Skeletal muscle tissue (tissue), 4 donors: Measurements from ENCODE around the gene SOD1. TPM values are rescaled to one million over a fixed set of nuclear protein-coding genes. Genes with fewer than 3 reads are reported as not detected.

Experiments used
- H3K27ac ChIP-seq: one replicate; pipeline ENCODE4 v1.7.0; 2013; ENCODE audit warnings: mild to moderate bottlenecking, low read depth, low read length, inconsistent platforms
- H3K27me3 ChIP-seq, 3 donors: one replicate each; pipeline ENCODE4 v1.7.0; 2013; ENCODE audit warnings: low read length in 3 of 3; ENCODE audit not compliant: control insufficient read depth in 3 of 3, insufficient read depth in 3 of 3
- H3K36me3 ChIP-seq, 3 donors: one replicate each; pipeline ENCODE4 v1.7.0; 2013; ENCODE audit warnings: low read length in 3 of 3; ENCODE audit not compliant: control insufficient read depth in 3 of 3, insufficient read depth in 3 of 3
- H3K4me1 ChIP-seq, 3 donors: one replicate each; pipeline ENCODE4 v1.7.0; 2013; ENCODE audit warnings: low read length in 3 of 3, mild to moderate bottlenecking in 3 of 3; ENCODE audit not compliant: control insufficient read depth in 3 of 3, insufficient read depth in 3 of 3
- H3K4me3 ChIP-seq, 3 donors: one replicate each; pipeline ENCODE4 v1.7.0; 2013; ENCODE audit warnings: low read length in 3 of 3
- H3K9ac ChIP-seq, 3 donors: one replicate each; pipeline ENCODE4 v1.7.0; 2013; ENCODE audit warnings: low read length in 3 of 3, mild to moderate bottlenecking in 3 of 3, moderate library complexity in 2 of 3, low read depth in 1 of 3
- H3K9me3 ChIP-seq, 3 donors: one replicate each; pipeline ENCODE4 v1.7.0; 2013; ENCODE audit warnings: low read length in 3 of 3; ENCODE audit not compliant: control insufficient read depth in 3 of 3
- total RNA-seq: library from RNA; depleted of rRNA; stranded (reverse); fragments of >200 nt; gene quantifications from one replicate; pipeline ENCODE4 v1.2.3, GENCODE V29; 2014
- donor health status: Osteomylitis.

The SOD1 gene
- 89.8 TPM for total RNA-seq

- Histone ChIP-seq H3K9me3 (no peaks in the 10 kb centered on the region), H3K27me3 (no peaks in the 10 kb centered on the region), H3K27ac (peak within 1 kb of the TSS; percentile 88), H3K4me1 (peaks cover 3 to 23% (median 21%) of the 10 kb centered on the region in 3 donors), H3K36me3 (peaks cover 7 to 18% (median 16%) of the 10 kb centered on the region in 3 donors), H3K9ac (peak within 1 kb of the TSS; percentile 85 to 93 (median 89)), H3K4me3 (peak within 1 kb of the TSS; percentile 95 to 99 (median 96))
These were observed at the start of gene SOD1 for GRCh38 chr21:31659536-31660258. SOD1 (plus strand) TSS chr21:31659693; CDS start chr21:31659770, 77 bp downstream.

- Histone ChIP-seq H3K27ac (no peak overlapping the region), H3K4me1 (no peaks in the 10 kb centered on the region), H3K4me3 (no peak overlapping the region), H3K36me3 (no peaks in the 10 kb centered on the region), H3K27me3 (peaks cover 0 to 9% (median 7%) of the 10 kb centered on the region in 3 donors), H3K9me3 (no peaks in the 10 kb centered on the region), H3K9ac (no peak overlapping the region)
These were observed 48.0 kb upstream of the SOD1 start for GRCh38 chr21:31611445-31611844.

DNA sequence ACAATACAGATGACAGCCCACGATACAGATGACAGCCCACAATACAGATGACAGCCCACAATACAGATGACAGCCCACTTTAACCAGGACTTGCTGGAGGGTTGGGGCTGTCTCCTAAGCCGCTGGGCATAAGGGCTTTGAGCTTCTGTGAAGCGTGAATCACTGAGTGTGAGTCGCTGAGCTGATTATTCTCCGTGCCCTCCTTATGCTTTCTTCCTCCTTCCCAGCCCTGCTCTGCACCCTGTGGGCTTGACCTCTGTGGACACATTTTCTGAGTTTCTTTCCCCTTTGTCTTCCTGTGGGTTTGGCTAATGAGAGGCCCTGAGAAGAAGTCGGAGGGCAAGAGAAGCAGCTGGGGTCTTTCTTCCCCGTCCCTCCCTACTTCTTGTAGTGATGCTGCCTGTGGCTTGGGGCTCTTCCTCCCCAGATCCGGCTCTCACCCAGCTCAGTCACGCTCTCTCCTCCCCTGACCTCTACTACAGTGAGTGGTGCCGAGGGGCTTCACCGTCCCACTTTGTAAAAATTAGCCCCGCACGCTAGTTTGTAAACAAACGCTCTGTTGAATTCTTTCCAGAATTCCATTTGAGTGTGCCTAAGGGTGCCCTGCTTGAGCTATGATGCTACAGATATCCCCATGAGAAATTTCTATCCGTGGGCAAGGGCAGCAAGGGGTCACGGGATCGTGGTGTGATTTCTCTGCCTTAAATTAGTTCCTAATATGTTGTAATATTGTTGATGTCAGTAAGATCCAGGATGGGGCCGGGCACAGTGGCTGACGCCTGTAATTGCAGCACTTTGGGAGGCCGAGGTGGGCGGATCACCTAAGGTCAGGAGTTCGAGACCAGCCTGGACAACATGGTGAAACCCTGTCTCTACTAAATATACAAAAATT, 46.4 kb upstream of the SOD1 start:
- H3K36me3 ChIP-seq, result no peaks in the 10 kb centered on the region
- no peak overlapping the region for H3K4me3 ChIP-seq
- no peaks in the 10 kb centered on the region for H3K4me1 ChIP-seq
- no peaks in the 10 kb centered on the region for H3K9me3 ChIP-seq
- peaks cover 0 to 9% (median 7%) of the 10 kb centered on the region in 3 donors for H3K27me3 ChIP-seq
- no peak overlapping the region for H3K9ac ChIP-seq
- no peak overlapping the region for H3K27ac ChIP-seq

DNA sequence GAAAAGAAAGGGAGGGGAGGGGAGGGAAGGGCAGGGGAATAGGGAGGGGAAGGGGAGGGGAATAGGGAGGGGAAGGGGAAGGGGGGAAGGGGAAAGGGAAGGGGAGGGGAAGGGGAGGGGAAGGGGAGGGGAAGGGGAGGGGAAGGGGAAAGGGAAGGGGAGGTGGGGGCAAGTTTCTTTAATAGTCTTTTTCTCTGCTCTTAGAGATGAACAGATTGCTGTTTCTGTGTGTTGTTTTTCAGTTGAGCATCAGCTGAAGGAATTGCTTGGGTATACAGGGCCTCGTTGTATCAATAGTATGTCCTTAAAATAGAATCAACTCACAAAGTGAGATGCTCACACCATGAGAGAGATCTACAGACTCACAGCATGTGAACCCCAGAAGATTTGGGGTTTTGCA, 44.8 kb upstream of the SOD1 start:
- Histone ChIP-seq H3K4me3 (no peak overlapping the region), H3K9ac (no peak overlapping the region), H3K36me3 (no peaks in the 10 kb centered on the region), H3K27ac (no peak overlapping the region), H3K9me3 (peaks cover 0 to 2% (median 0%) of the 10 kb centered on the region in 3 donors), H3K4me1 (no peaks in the 10 kb centered on the region), H3K27me3 (peaks cover 0 to 9% (median 4%) of the 10 kb centered on the region in 3 donors)

GRCh38 chr21:31616216-31616615, 43.3 kb upstream of the SOD1 start:
- no peak overlapping the region for H3K9ac ChIP-seq
- no peak overlapping the region for H3K27ac ChIP-seq
- no peaks in the 10 kb centered on the region for H3K36me3 ChIP-seq
- H3K9me3 ChIP-seq, result peaks cover 0 to 4% (median 0%) of the 10 kb centered on the region in 3 donors
- H3K4me1 ChIP-seq, result no peaks in the 10 kb centered on the region
- H3K27me3 ChIP-seq, result peaks cover 0 to 9% (median 4%) of the 10 kb centered on the region in 3 donors
- H3K4me3 ChIP-seq, result no peak overlapping the region

GRCh38 chr21:31618696-31619430, 40.6 kb upstream of the SOD1 start:
- Histone ChIP-seq H3K27ac (no peak overlapping the region), H3K9me3 (peaks cover 0 to 4% (median 0%) of the 10 kb centered on the region in 3 donors), H3K4me1 (no peaks in the 10 kb centered on the region), H3K4me3 (no peak overlapping the region), H3K9ac (no peak overlapping the region), H3K27me3 (peaks cover 0 to 4% (median 0%) of the 10 kb centered on the region in 3 donors), H3K36me3 (no peaks in the 10 kb centered on the region)

DNA sequence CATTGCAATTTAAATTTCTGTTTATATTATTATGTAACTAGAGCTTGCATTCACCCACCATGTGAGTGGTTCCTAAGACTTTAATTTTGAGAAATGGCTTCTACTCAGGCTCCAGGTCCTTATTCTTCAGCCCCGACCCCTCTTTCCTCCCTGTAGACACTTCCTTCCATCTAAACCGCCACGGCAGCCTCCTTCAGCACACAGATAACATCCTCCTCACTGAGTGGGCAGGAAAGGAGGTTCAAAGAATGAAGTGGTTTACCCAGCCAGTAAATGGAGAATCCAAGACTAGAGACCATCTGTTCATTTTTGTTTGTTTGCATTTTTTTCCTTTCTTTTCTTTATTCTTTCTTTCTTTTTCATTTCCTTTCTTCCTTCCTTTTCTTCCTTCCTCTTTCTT, 37.1 kb upstream of the SOD1 start:
- Histone ChIP-seq H3K4me3 (no peak overlapping the region), H3K36me3 (no peaks in the 10 kb centered on the region), H3K9ac (no peak overlapping the region), H3K27ac (no peak overlapping the region), H3K27me3 (no peaks in the 10 kb centered on the region), H3K9me3 (peaks cover 0 to 4% (median 0%) of the 10 kb centered on the region in 3 donors), H3K4me1 (no peaks in the 10 kb centered on the region)

GRCh38 chr21:31623664-31624063, 35.8 kb upstream of the SOD1 start:
- Histone ChIP-seq H3K9me3 (peaks cover 0 to 4% (median 0%) of the 10 kb centered on the region in 3 donors), H3K9ac (no peak overlapping the region), H3K36me3 (no peaks in the 10 kb centered on the region), H3K27me3 (no peaks in the 10 kb centered on the region), H3K4me1 (no peaks in the 10 kb centered on the region), H3K4me3 (no peak overlapping the region), H3K27ac (no peak overlapping the region)

GRCh38 chr21:31624181-31624580, 35.3 kb upstream of the SOD1 start:
- Histone ChIP-seq H3K4me3 (no peak overlapping the region), H3K36me3 (no peaks in the 10 kb centered on the region), H3K9ac (no peak overlapping the region), H3K4me1 (no peaks in the 10 kb centered on the region), H3K9me3 (peaks cover 0 to 2% (median 0%) of the 10 kb centered on the region in 3 donors), H3K27me3 (no peaks in the 10 kb centered on the region), H3K27ac (no peak overlapping the region)
